SK-N-MC (cell line): Measurements from ENCODE around the gene EFS.

Experiments used
- DNase-seq: peaks from one replicate; pipeline ENCODE4 v3.0.0-alpha.2; 2011; ENCODE audit warnings: low read depth, low spot score
- H3K27ac ChIP-seq: fragments of 200-600 bp; sonication (generic); 2 replicates; pipeline ENCODE4 v1.5.1; 2016; ENCODE audit warnings: mixed run types
- H3K36me3 ChIP-seq: fragments of 200-600 bp; sonication (generic); 2 replicates; pipeline ENCODE4 v1.6.1; 2017; ENCODE audit warnings: antibody characterized with exemption, low read length, mixed read lengths; ENCODE audit not compliant: insufficient read depth
- H3K4me3 ChIP-seq: fragments of 200-600 bp; sonication (generic); 2 replicates; pipeline ENCODE4 v1.5.1; 2016
- H3K9ac ChIP-seq: fragments of 200-600 bp; sonication (generic); 2 replicates; pipeline ENCODE4 v1.8.0; 2017; ENCODE audit warnings: mixed run types, mixed read lengths; ENCODE audit not compliant: insufficient read length
- H3K9me3 ChIP-seq: fragments of 200-600 bp; sonication (generic); 2 replicates; pipeline ENCODE4 v1.6.1; 2017; ENCODE audit warnings: low read depth, mild to moderate bottlenecking, antibody characterized with exemption, low read length, moderate library complexity, mixed read lengths
- EZH2 ChIP-seq: fragments of 200-600 bp; sonication (generic); IDR thresholded peaks from one replicate; pipeline ENCODE4 v1.6.1; 2017; ENCODE audit warnings: antibody characterized with exemption
- FOXP2 ChIP-seq: optimal IDR thresholded peaks from 2 replicates; pipeline ENCODE3; 2011; ENCODE audit warnings: mild to moderate bottlenecking, moderate library complexity; ENCODE audit not compliant: insufficient read depth; ENCODE audit errors: extremely low read length, control extremely low read depth
- POLR2AphosphoS5 ChIP-seq: IDR thresholded peaks from 2 replicates; pipeline ENCODE4 v1.6.1; 2012; ENCODE audit warnings: mild to moderate bottlenecking, low read depth, low read length, borderline replicate concordance

The EFS gene

GRCh38 chr14:23407516-23408306 lies 42.7 kb upstream of the EFS start, which contains the start of gene MYH6:
Gene MYH6, minus strand, starts transcription at chr14:23408273. Its CDS starts 1,050 bp downstream, at chr14:23407223.
- Histone ChIP-seq H3K4me3 (no peak within 1 kb of the TSS), H3K9ac (no peak within 1 kb of the TSS), H3K36me3 (no peaks in the 10 kb centered on the region), H3K27ac (no peak within 1 kb of the TSS), H3K9me3 (no peaks in the 10 kb centered on the region)
- TF ChIP-seq FOXP2 (no peak), POLR2AphosphoS5 (no peak), EZH2 (no peak)
- DNase-seq = no peak

- H3K36me3 ChIP-seq = no peaks in the 10 kb centered on the region
- H3K4me3 ChIP-seq = no peak overlapping the region
- no peak for DNase-seq
- H3K27ac ChIP-seq = no peak overlapping the region
- no peaks in the 10 kb centered on the region for H3K9me3 ChIP-seq
- TF ChIP-seq FOXP2 = no peak
- TF ChIP-seq EZH2 = no peak
- no peak for TF ChIP-seq POLR2AphosphoS5
- no peak overlapping the region for H3K9ac ChIP-seq
Observed at GRCh38 chr14:23406725-23407355, 41.9 kb upstream of the EFS start.

GRCh38 chr14:23406244-23406643 lies 41.3 kb upstream of the EFS start:
- no peak overlapping the region for H3K4me3 ChIP-seq
- TF ChIP-seq FOXP2 (no peak), POLR2AphosphoS5 (no peak), EZH2 (no peak)
- no peaks in the 10 kb centered on the region for H3K9me3 ChIP-seq
- no peak overlapping the region for H3K9ac ChIP-seq
- no peak overlapping the region for H3K27ac ChIP-seq
- H3K36me3 ChIP-seq = no peaks in the 10 kb centered on the region
- no peak for DNase-seq

GRCh38 chr14:23405516-23406025 lies 40.6 kb upstream of the EFS start:
- TF ChIP-seq FOXP2 = no peak
- TF ChIP-seq EZH2 = no peak
- no peak for TF ChIP-seq POLR2AphosphoS5
- DNase-seq = no peak
- H3K36me3 ChIP-seq = no peaks in the 10 kb centered on the region
- H3K9me3 ChIP-seq = no peaks in the 10 kb centered on the region
- H3K4me3 ChIP-seq = no peak overlapping the region
- no peak overlapping the region for H3K27ac ChIP-seq
- no peak overlapping the region for H3K9ac ChIP-seq

GRCh38 chr14:23405096-23405495 lies 40.1 kb upstream of the EFS start:
- TF ChIP-seq EZH2 (no peak), FOXP2 (no peak), POLR2AphosphoS5 (no peak)
- DNase-seq = no peak
- Histone ChIP-seq H3K4me3 (no peak overlapping the region), H3K27ac (no peak overlapping the region), H3K9me3 (no peaks in the 10 kb centered on the region), H3K9ac (no peak overlapping the region), H3K36me3 (no peaks in the 10 kb centered on the region)

- no peaks in the 10 kb centered on the region for H3K36me3 ChIP-seq
- H3K9ac ChIP-seq = no peak overlapping the region
- no peak for TF ChIP-seq POLR2AphosphoS5
- no peak for TF ChIP-seq FOXP2
- no peak for TF ChIP-seq EZH2
- no peaks in the 10 kb centered on the region for H3K9me3 ChIP-seq
- H3K4me3 ChIP-seq = no peak overlapping the region
- H3K27ac ChIP-seq = no peak overlapping the region
- DNase-seq = no peak
Observed at GRCh38 chr14:23404331-23404900, 39.4 kb upstream of the EFS start.

- no peak overlapping the region for H3K9ac ChIP-seq
- H3K36me3 ChIP-seq = no peaks in the 10 kb centered on the region
- no peak for DNase-seq
- no peak for TF ChIP-seq EZH2
- no peak for TF ChIP-seq FOXP2
- no peak for TF ChIP-seq POLR2AphosphoS5
- H3K9me3 ChIP-seq = no peaks in the 10 kb centered on the region
- no peak overlapping the region for H3K4me3 ChIP-seq
- no peak overlapping the region for H3K27ac ChIP-seq
Observed at GRCh38 chr14:23403908-23404307, 38.9 kb upstream of the EFS start.

GRCh38 chr14:23403139-23403438 lies 38.1 kb upstream of the EFS start:
- Histone ChIP-seq H3K4me3 (no peak overlapping the region), H3K36me3 (no peaks in the 10 kb centered on the region), H3K9me3 (no peaks in the 10 kb centered on the region), H3K27ac (no peak overlapping the region), H3K9ac (no peak overlapping the region)
- DNase-seq = no peak
- TF ChIP-seq FOXP2 = no peak
- TF ChIP-seq POLR2AphosphoS5 = no peak
- no peak for TF ChIP-seq EZH2
